HG03064 (cell line): Measurements from ENCODE around the gene NPHP4.
"Not testable (repeated sequence)": the region's sequence is repeated elsewhere in the genome, so short reads cannot be mapped to it uniquely, and the experiment has no call there.

Source experiments
- ATAC-seq: cut with Tn5 transposase; IDR thresholded peaks from one replicate; pipeline ENCODE4 v1.9.1; 2021; ENCODE audit warnings: low read depth; ENCODE audit not compliant: unreplicated experiment

The NPHP4 gene

DNA sequence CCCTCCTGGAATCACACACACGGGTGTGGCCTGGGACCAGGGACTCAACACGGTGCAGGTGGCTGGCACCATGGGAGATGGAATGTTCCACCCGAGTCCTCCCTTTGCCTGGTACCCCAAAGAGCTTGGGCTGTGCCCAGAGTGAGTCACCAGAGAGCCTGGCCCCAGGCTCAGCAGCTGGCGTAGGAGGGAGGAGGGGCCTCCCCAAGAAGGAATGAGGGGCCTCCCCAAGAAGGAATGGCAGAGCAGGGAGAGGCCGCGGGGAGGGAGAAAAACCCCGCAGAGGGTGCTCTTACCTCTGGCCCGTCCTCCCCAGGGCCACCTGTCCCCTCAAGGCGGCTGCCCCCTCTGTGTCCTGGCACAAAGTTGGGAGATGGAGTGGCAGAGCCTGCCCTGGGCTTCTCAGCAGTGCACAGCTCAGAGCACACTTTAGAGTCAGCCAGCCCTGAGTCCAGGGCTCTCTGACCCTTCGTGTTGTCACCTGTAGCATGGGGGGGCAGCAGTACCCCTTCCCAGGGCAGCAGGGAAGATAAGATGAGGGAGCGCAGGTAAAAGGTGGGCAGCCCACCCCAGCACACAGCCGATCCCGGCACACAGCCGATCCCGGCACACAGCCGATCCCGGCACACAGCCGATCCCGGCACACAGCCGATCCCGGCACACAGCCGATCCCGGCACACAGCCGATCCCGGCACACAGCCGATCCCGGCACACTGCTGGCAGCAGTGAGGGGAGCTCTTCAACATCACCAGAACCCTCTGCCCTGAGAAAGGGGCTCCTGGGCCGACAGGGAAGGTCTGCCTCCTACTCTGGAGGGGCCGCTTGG, 33.3 kb upstream of the NPHP4 start:
- no peak for ATAC-seq

GRCh38 chr1:6024376-6024775, 32.2 kb upstream of the NPHP4 start:
- no peak for ATAC-seq

DNA sequence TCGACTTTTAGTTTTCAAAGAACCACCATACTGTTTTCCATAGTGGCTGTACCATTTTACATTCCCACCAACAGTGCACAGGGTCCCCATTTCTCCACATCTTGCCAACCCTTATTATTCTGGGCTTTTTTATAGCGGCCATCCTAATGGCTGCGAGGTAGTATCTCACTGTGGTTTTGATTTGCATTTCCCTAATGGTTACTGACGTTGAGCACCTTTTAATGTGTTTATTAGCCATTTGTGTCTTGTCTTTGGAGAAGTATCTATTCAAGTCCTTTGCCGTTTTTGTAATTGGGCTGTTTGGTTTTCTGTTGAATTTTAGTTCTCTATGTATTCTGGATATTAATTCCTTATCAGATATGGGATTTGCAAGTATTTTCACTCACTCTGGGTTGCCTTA, 31.1 kb upstream of the NPHP4 start:
- no peak for ATAC-seq

DNA sequence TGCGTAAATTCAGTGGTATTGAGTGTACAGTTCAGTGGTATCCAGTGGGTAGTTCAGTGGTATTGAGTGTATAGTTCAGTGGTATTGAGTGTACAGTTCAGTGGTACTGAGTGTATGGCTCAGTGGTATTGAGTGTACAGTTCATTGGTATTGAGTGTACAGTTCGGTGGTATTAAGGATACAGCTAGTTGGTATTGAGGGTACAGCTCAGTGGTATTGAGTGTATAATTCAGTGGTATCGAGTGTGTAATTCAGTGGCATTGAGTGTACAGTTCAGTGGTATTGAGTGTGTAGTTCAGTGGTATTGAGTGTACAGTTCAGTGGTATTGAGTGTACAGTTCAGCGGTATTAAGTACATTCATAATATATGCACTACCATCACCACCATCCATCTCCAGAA, 30.0 kb upstream of the NPHP4 start:
- no peak for ATAC-seq

GRCh38 chr1:6019166-6019845, 27.1 kb upstream of the NPHP4 start:
- no peak for ATAC-seq

DNA sequence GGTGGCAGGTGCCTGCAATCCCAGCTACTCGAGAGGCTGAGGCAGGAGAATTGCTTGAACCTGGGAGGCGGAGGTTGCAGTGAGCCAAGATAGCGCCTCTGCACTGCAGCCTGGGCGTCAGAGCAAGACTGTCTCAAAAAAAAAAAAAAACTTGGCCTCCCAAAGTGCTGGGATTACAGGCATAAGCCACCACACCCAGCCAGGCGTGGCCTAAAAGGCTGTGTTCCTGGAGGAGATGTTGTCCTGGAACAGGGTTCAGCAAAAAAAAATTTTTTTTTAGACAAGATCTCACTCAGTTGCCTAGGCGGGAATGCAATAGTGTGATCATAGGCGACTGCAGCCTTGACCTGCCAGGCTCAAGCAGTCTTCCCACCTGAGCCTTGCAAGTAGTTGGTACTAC, 25.4 kb upstream of the NPHP4 start:
- ATAC-seq = not testable (repeated sequence)

DNA sequence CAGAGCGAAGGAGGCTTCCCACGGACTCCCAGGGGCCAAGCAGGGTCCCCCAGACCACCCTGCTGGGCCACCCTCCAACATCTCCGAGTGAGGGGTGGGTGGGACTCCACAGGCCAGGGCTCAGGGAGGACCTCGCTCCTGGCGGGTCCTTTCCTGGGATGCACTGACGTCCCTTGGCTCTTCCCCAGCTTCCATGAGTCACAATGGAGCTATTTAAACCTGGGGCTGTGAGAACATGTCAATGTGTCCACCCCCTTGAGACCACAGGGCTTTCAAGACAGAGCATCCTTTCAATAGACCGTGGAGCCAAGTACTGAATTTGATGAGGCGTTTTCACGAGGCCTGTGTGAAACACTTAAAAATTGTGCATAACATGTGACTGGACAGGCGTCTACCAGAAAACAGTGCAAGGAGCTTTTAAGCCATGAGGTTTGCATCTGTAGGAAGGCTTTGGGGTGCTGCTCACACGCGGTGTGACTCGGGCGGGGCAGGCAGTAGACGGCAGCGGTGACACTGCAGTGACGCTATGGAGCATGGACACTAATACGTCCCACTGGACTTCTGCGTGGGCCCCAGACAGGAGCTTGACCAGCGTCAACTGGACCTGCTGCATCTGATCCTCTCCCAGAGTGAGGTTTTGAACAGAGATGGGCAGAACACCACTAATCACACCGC, 24.1 kb upstream of the NPHP4 start:
- ATAC-seq = no peak

GRCh38 chr1:6014130-6014999, 22.1 kb upstream of the NPHP4 start:
- ATAC-seq = no peak

GRCh38 chr1:6013491-6013890, 21.3 kb upstream of the NPHP4 start:
- ATAC-seq = no peak

DNA sequence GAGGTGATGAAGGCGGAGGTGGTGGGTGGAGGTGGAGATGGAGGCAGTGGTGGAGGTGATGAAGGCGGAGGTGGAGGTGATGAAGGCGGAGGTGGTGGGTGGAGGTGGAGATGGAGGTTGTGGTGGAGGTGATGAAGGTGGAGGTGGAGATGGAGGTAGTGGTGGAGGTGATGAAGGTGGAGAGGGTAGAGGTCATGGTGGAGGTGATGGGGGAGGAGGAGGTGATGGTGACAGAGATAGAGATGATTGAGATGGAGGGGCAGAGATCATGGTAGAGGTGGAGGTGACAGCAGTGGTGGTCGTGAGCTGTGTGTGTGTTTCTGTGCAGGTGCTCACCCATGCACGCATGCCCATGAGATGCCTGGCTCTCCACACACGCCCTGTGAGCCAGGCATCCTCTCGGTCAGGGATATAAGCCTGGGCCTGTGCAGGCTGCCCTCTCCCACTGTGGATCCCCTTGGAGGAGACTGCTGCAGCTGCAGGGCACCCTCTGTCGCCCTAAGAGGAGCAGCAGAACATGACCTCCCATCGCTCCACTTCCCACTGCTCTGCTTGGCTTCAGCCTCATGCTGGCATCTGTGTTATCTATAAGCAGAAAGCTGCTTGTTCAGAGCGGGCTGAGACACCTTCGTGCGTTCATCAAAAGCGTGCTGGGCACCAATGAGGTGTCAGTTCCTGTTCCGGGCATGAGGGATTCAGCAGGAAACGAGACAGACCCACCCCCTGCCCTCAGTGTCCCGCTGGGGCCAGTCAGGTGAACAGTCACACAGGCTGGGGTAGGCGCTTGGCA, 20.5 kb upstream of the NPHP4 start:
- no peak for ATAC-seq

DNA sequence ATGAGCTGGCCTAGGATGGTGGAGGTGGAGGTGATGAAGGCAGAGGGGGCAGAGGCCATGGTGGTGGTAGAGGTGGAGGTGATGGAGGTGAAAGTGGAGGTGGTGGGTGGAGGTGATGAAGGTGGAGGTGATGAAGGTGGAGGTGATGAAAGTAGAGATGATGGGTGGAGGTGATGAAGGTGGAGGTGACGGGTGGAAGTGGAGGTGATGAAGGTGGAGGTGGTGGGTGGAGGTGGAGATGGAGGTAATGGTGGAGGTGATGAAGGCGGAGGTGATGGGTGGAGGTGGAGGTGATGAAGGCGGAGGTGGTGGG, 19.7 kb upstream of the NPHP4 start:
- ATAC-seq = no peak

- no peak for ATAC-seq
Measured at GRCh38 chr1:6011161-6011945, 19.1 kb upstream of the NPHP4 start.

- no peak for ATAC-seq
Measured at GRCh38 chr1:6010554-6010953, 18.3 kb upstream of the NPHP4 start.

GRCh38 chr1:6009120-6010040, 17.2 kb upstream of the NPHP4 start:
- no peak for ATAC-seq

GRCh38 chr1:6008696-6009095, 16.5 kb upstream of the NPHP4 start:
- no peak for ATAC-seq

- no peak for ATAC-seq
Measured at GRCh38 chr1:6008084-6008415, 15.8 kb upstream of the NPHP4 start.

- ATAC-seq = no peak
Measured at GRCh38 chr1:6007318-6008083, 15.3 kb upstream of the NPHP4 start.

DNA sequence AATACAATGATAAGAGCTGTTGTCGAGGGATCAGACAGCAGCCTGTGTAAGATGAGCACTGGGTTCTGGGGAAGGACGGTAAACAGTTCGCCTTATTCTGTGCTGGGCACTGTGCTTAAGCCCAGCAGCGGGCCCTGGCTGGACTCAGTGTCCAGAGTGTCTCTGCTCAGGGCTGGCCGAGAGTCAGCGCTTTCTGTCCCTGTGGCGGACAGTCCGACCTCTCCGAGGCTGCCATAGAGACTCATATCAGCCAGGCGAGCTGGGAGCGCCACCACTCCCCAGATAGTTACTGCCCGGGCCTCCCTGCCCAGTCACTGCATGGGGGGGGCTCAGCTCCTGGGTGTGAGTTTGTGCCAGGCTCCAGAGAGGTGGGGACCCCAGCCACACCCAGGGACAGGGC, 14.7 kb upstream of the NPHP4 start:
- ATAC-seq = no peak
